HCT116 (cell line): ENCODE results near the gene GDPD5.

Source experiments
- ATF3 ChIP-seq: IDR thresholded peaks from 2 replicates; pipeline ENCODE4 v1.6.1; 2012
- CTCF ChIP-seq, 3 experiments: fragments of 200-600 bp in 1 of 3; sonication (generic) in 1 of 3; IDR thresholded peaks in 2 of 3; conservative IDR thresholded peaks in 1 of 3; 2 replicates each; pipeline ENCODE4 v1.5.1; 2012 to 2017; ENCODE audit warnings: low read depth in 2 of 3, low read length in 2 of 3, antibody characterized with exemption in 1 of 3, borderline replicate concordance in 1 of 3, control low read depth in 1 of 3, mild to moderate bottlenecking in 1 of 3, mixed read lengths in 1 of 3, mixed run types in 1 of 3, moderate library complexity in 1 of 3; ENCODE audit not compliant: insufficient read depth in 1 of 3
- ELF1 ChIP-seq: IDR thresholded peaks from 2 replicates; pipeline ENCODE4 v1.6.1; 2012; ENCODE audit warnings: low read depth, borderline replicate concordance
- POLR2A ChIP-seq: IDR thresholded peaks from 2 replicates; pipeline ENCODE4 v1.7.0; 2011; ENCODE audit warnings: borderline replicate concordance; ENCODE audit not compliant: insufficient read depth, insufficient read length; ENCODE audit errors: extremely low read depth
- POLR2AphosphoS5 ChIP-seq: IDR thresholded peaks from 2 replicates; pipeline ENCODE4 v1.6.1; 2011; ENCODE audit warnings: mild to moderate bottlenecking, low read depth, low read length, moderate library complexity
- REST ChIP-seq: IDR thresholded peaks from 2 replicates; pipeline ENCODE4 v1.6.1; 2012; ENCODE audit warnings: low read depth
- SP1 ChIP-seq: IDR thresholded peaks from 2 replicates; pipeline ENCODE4 v1.6.1; 2012; ENCODE audit warnings: low read depth
- YY1 ChIP-seq: IDR thresholded peaks from 2 replicates; pipeline ENCODE4 v1.6.1; 2011; ENCODE audit warnings: low read length, low read depth, moderate library complexity, mild to moderate bottlenecking; ENCODE audit not compliant: insufficient replicate concordance; ENCODE audit errors: extremely low read depth

- TF ChIP-seq ATF3 (no peak), POLR2AphosphoS5 (no peak), POLR2A (no peak), SP1 (no peak), CTCF (IDR thresholded peaks at IDR 0.05 in 2 of 3, conservative IDR thresholded peaks at IDR 0.05 in 1 of 3; ENCODE audit: borderline replicate concordance in 1 of 3, insufficient read depth in 1 of 3, low read depth in 2 of 3, low read length in 2 of 3) (no peak), ELF1 (no peak), YY1 (no peak), REST (no peak)
Measured at GRCh38 chr11:75433443-75433842, 92.3 kb downstream of the GDPD5 start.
